Pancreas (tissue), 10 donors: ENCODE measurements around the gene TARBP1. TPM values are rescaled to one million over a fixed set of nuclear protein-coding genes. Genes with fewer than 3 reads are reported as not detected.

Source experiments
- ATAC-seq, 4 donors: fragments of 200-7000 bp; cut with Tn5 transposase; one replicate each; pipeline versions ENCODE4 v1.8.0 to v1.9.1; 2020; ENCODE audit warnings: mild to moderate bottlenecking in 4 of 4, moderate library complexity in 4 of 4
- DNase-seq, 6 donors: peaks; one replicate each; pipeline ENCODE4 v3.0.0-alpha.2; 2020
- FAIRE-seq: peaks from 2 replicates; lab custom pipeline; 2012; peaks lifted over from hg19 to GRCh38; lab: Jason Lieb, UNC
- H3K27ac ChIP-seq, 4 donors: fragments of 200-600 bp; sonication (generic); 1 replicate in 3 of 4; 2 replicates in 1 of 4; pipeline versions ENCODE4 v1.5.0 to v1.8.0; 2020
- H3K27me3 ChIP-seq, 4 donors: fragments of 200-600 bp; one replicate each; pipeline ENCODE4 v1.8.0; 2021
- H3K36me3 ChIP-seq, 3 donors: fragments of 200-600 bp; sonication (generic) in 1 of 3; one replicate each; pipeline versions ENCODE4 v1.5.0 to v1.8.0; 2020 to 2021
- H3K4me1 ChIP-seq, 3 donors: fragments of 200-600 bp; one replicate each; pipeline ENCODE4 v1.8.0; 2021
- H3K4me3 ChIP-seq, 4 donors: fragments of 200-600 bp; sonication (generic) in 2 of 4; one replicate each; pipeline versions ENCODE4 v1.5.0 to v1.8.0; 2020 to 2021
- H3K9me3 ChIP-seq, 4 donors: fragments of 200-600 bp; one replicate each; pipeline ENCODE4 v1.8.0; 2021
- WGBS, 2 donors: extraction: QIAGEN DNeasy Blood & Tissue Kit; methylation state at CpG; one replicate each; pipeline ENCODE4 v1.1.7; 2013; 5-methylcytosine and 5-hydroxymethylcytosine counted together
- intact Hi-C, 3 donors: fragments of 100-400 bp; cut with DNase I; formaldehyde crosslinking; loops; one replicate each; pipeline versions ENCODE4 v1.11.1 to v1.14.2; 2022
- polyA plus RNA-seq, 2 donors: library from polyadenylated mRNA; stranded (reverse); fragments of 200-250 nt; gene quantifications; one replicate each; pipeline ENCODE4 v1.2.3, GENCODE V29; 2013
- total RNA-seq, 6 donors: library from RNA; stranded (reverse); fragmentation: NEBNext Ultra II Directional in 4 of 6; extraction: Animal tissue kit (Norgen Biotek cat#: 25700) in 4 of 6; gene quantifications; one replicate each; pipeline versions ENCODE4 v1.2.1 to v1.2.4, GENCODE V29; 2021 to 2023
- TF ChIP-seq, protein P1 (sequence below), 4 donors: fragments of 200-600 bp; sonication (generic) in 3 of 4; IDR thresholded peaks; one replicate each; pipeline versions ENCODE4 v1.5.0 to v1.8.0; 2021; ENCODE audit warnings: antibody characterized with exemption in 4 of 4
- donor health status: healthy with polysubstance abuse.
- donor health status: DM: no; HTN: no; CAD: no; lungs with moderate emphysema.
- donor health status: DM: no; HTN: no; CAD: no.
- donor health status: control.
- donor health status: control.
- donor health status: Bipolar disorder and iron deficiency.
- donor health status: DM: yes; HTN: yes; CAD: no.
- donor health status: DM: no; HTN: no; CAD: no.
- donor health status: DM: no; HTN: no; CAD: no.
- donor health status: DM: yes; HTN: yes; CAD: no.

Gene TARBP1
- total and polyA plus RNA-seq, 8 donors, result 11.0 to 52.2 (median 14.4) TPM

DNA sequence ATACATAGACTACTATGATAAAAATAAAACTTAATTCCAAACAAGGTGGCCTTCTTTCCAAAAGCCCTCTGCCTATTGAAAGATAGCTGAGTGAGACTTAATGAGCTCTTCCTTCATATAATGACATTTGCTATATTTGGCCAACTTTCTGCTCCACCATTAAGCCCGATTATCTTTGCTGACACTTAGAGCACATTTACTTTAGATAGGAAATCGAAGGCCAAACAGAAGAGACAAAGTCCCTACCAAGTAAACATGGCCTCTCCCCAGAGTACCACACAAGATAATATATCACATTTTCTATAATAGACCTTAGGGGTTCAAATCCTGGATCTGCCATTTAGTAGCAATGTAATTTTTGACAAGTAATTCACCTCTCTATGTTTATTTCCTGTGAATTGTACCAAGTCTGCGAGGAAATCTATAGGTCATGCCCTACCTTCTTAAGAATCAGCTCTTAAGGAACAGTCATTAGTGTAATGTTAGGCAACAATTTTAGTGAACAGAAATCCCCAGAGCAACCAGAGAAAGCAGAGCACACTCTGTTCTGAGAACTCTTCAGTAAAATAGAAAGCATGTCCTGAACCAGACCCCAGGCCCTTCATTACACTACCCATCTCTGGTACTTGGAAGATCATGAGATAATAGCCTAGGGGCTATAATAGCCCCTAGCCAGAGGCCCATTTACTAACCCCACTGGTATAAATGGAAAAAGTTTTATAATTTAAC, 123.0 kb downstream of the TARBP1 start:
- WGBS, 2 donors, result 38% methylated on average over 3 of the region's 3 CpGs
- FAIRE-seq (no peak), DNase-seq (no peak), ATAC-seq (no peak)
- Histone ChIP-seq H3K27me3 (no peaks in the 10 kb centered on the region), H3K27ac (no peak overlapping the region), H3K4me3 (no peak overlapping the region), H3K9me3 (no peaks in the 10 kb centered on the region), H3K4me1 (no peaks in the 10 kb centered on the region), H3K36me3 (no peaks in the 10 kb centered on the region)
- TF ChIP-seq, protein P1, sequence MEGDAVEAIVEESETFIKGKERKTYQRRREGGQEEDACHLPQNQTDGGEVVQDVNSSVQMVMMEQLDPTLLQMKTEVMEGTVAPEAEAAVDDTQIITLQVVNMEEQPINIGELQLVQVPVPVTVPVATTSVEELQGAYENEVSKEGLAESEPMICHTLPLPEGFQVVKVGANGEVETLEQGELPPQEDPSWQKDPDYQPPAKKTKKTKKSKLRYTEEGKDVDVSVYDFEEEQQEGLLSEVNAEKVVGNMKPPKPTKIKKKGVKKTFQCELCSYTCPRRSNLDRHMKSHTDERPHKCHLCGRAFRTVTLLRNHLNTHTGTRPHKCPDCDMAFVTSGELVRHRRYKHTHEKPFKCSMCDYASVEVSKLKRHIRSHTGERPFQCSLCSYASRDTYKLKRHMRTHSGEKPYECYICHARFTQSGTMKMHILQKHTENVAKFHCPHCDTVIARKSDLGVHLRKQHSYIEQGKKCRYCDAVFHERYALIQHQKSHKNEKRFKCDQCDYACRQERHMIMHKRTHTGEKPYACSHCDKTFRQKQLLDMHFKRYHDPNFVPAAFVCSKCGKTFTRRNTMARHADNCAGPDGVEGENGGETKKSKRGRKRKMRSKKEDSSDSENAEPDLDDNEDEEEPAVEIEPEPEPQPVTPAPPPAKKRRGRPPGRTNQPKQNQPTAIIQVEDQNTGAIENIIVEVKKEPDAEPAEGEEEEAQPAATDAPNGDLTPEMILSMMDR (IDR thresholded peaks at IDR 0.05), result no peak
- intact Hi-C loops, result no loop called here

DNA sequence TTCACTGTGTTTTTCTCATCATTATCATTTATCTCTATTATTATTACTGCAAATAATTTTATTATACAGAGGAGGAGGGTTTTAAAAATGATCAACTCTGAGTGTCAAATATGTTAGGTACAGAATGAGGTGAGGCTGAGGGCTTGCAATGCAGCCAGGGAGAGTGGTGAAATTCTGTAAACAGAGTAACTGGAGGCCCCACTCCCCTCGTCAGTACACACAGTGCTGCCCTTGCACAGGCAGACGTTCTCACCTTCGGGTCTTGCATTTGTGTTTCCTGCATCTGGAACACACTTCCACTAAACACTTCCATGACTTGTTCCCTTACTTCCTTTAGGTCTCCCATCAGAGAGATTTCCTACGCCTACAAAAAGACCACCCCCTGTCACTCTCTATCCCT, 130.0 kb downstream of the TARBP1 start:
- H3K9me3 ChIP-seq, result no peaks in the 10 kb centered on the region
- ATAC-seq, result no peak
- H3K4me1 ChIP-seq, result no peaks in the 10 kb centered on the region
- H3K4me3 ChIP-seq, result no peak overlapping the region
- intact Hi-C loops, result loop anchor here in 1 of 3 donors (10.0 kb wide), 1 partner anchor 64 kb away; no protein-coding TSS in a partner anchor
- no peaks in the 10 kb centered on the region for H3K36me3 ChIP-seq
- 61 to 76% methylated on average over 4 of the region's 4 CpGs for WGBS, 2 donors
- no peak for DNase-seq
- no peaks in the 10 kb centered on the region for H3K27me3 ChIP-seq
- no peak for FAIRE-seq
- H3K27ac ChIP-seq, result no peak overlapping the region
- TF ChIP-seq, protein P1 (IDR thresholded peaks at IDR 0.05), result no peak

DNA sequence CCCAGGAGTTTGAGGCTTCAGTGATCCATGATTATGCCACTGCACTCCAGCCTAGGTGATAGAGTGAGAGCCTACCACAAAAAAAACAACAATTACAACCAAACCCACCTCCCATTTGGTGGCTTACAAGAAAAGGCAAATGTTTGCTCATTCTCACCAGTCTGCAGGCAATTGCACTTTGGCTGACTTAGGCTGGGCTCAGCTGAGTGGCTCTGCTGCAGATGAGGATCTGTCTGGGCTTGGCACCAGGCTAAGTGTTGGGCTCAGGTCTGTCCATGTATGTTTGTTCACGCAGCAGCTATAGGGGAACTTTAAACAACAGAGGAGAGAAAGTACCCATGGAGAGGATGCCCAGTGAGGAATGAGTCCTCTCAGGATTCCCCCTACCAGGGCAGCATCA, 133.7 kb downstream of the TARBP1 start:
- 88 to 96% methylated on average over 1 of the region's 1 CpG for WGBS, 2 donors
- no peaks in the 10 kb centered on the region for H3K36me3 ChIP-seq
- no peaks in the 10 kb centered on the region for H3K9me3 ChIP-seq
- no peaks in the 10 kb centered on the region for H3K27me3 ChIP-seq
- TF ChIP-seq, protein P1 (IDR thresholded peaks at IDR 0.05), result no peak
- FAIRE-seq (no peak), ATAC-seq (no peak), DNase-seq (no peak)
- H3K27ac ChIP-seq, result no peak overlapping the region
- H3K4me1 ChIP-seq, result no peaks in the 10 kb centered on the region
- H3K4me3 ChIP-seq, result no peak overlapping the region
- intact Hi-C loops, result loop anchor here in 1 of 3 donors (10.0 kb wide), 1 partner anchor 60 kb away; no protein-coding TSS in a partner anchor

DNA sequence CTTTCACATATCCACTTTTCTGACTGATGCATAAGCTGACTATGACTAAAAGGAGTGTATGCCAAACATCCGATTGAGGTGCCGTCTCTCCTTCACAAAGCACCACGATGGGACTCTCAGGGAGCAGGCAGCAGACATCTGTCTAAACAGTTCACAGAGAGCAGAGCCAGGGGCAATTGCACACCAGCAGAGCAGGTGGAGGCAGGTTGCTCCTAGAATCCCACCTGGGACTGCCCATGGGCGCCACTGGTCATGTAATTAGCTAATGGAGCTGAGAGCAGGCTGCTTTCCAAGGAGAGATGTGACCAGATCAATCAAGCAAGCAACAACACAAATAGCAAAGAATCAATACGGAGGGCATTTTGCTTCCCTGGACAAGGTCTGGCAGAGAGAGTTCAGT, 136.2 kb downstream of the TARBP1 start:
- 47 to 48% methylated on average over 5 of the region's 5 CpGs for WGBS, 2 donors
- no peak overlapping the region for H3K27ac ChIP-seq
- no peaks in the 10 kb centered on the region for H3K36me3 ChIP-seq
- H3K27me3 ChIP-seq, result no peaks in the 10 kb centered on the region
- no peak for DNase-seq
- peaks cover 0 to 11% (median 0%) of the 10 kb centered on the region in 4 donors for H3K9me3 ChIP-seq
- H3K4me3 ChIP-seq, result no peak overlapping the region
- no peaks in the 10 kb centered on the region for H3K4me1 ChIP-seq
- no peak for FAIRE-seq
- TF ChIP-seq, protein P1 (IDR thresholded peaks at IDR 0.05), result no peak
- no peak for ATAC-seq
- intact Hi-C loops, result loop anchor here in 1 of 3 donors (10.0 kb wide), 1 partner anchor 58 kb away; no protein-coding TSS in a partner anchor

Other genes with a start within 250 kb of the TARBP1 start
- gene COA6, start 105.7 kb downstream of the TARBP1 start, total RNA-seq, result 10 to 100 TPM in 2 of 6 donors, 1 to 10 TPM in 4; 6.4 to 13.1 (median 9.0) TPM
- gene COA6, start 105.7 kb downstream of the TARBP1 start, polyA plus RNA-seq, result 10 to 100 TPM; 22.2 to 23.6 TPM
- gene IRF2BP2, start 131.0 kb upstream of the TARBP1 start, total RNA-seq, result 10 to 100 TPM; 47.0 to 95.6 (median 55.0) TPM
- gene IRF2BP2, start 131.0 kb upstream of the TARBP1 start, polyA plus RNA-seq, result 10 to 100 TPM; 57.2 to 93.6 TPM